ENCODE results near the gene NEK2. TPM values are rescaled to one million over a fixed set of nuclear protein-coding genes. Genes with fewer than 3 reads are reported as not detected.

NEK2 gene
- total and polyA plus RNA-seq, 2 of the 13 experiments (the other 11 are each of a cell fraction or from before 2014, with no cell fraction given), result 10.9 to 40.8 TPM

DNA sequence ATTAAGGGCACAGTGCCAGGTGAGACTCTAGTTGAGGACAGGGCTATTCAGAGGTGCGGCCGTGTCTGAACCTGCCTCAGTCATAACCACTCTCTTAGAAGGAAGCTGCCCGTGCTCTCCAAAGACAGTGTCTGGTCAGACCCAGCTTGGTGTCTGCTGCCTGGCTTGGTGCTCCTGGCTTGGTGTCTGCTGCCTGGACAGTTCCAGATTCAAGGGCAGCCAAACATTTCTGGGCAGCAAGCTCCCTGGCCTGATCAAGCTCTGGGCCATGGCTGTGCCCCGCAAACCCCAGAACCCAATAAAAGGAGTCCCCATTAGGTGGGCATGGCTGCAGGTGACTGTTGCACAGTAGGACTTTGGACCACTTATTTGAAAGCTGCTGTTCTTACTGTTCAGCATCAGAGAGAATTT lies 27.7 kb downstream of the NEK2 start:
- in situ Hi-C loops (cut with HindIII; ENCODE audit: extremely low pct_ligation_motif_present, low pct_unique_long_range_greater_than_20kb), result no loop called here
- no peaks in the 10 kb centered on the region for H3K36me3 ChIP-seq (replicated peaks in 1 of 2; ENCODE audit: control insufficient read depth in 1 of 2, insufficient read depth in 2 of 2, low read length in 2 of 2)
- TF ChIP-seq ZNF451 (CRISPR knock-in tag; IDR thresholded peaks at IDR 0.05) (no peak), PHF21A (CRISPR knock-in tag; IDR thresholded peaks at IDR 0.05) (0 out of 2 replicates have a peak, but pooled peaks have one; percentile 17), HMGA1 (CRISPR knock-in tag; conservative IDR thresholded peaks at IDR 0.05) (no peak), ZNF572 (CRISPR knock-in tag; IDR thresholded peaks at IDR 0.05) (no peak)
- peaks cover 66% of the 10 kb centered on the region for H3K4me1 ChIP-seq (ENCODE audit: insufficient read depth, low read length)
- no peak overlapping the region for H2AFZ ChIP-seq (ENCODE audit: low read length)
- BruUV-seq (replicated peaks), result no TSS peak
- WGBS (ENCODE audit: low lambda C conversion rate), result 40% methylated on average over 2 of the region's 4 CpGs
- ChIA-PET CTCF (ENCODE audit: low intra/inter-chr PET ratio, low total read pairs) (interaction anchor here (1.2 to 2.7 kb wide), 2 partner anchors 17 to 71 kb away, joined by 4 to 20 read pairs; no protein-coding TSS in a partner anchor), POLR2A (interaction anchor here (0.9 to 2.4 kb wide), 9 partner anchors 9 to 128 kb away, joined by 3 to 21 read pairs (median 5); partner anchors contain the start of gene SLC30A1)
- DNase-seq (ENCODE audit: low spot score) (no peak), ATAC-seq (no peak), FAIRE-seq (no peak)
- no peaks in the 10 kb centered on the region; a peak in 1 of 5 replicates for H3K27me3 ChIP-seq (ENCODE audit: control insufficient read depth in 1 of 2, insufficient read depth in 2 of 2, low read length in 2 of 2)
- no peak overlapping the region for H3K9ac ChIP-seq (ENCODE audit: insufficient read depth, low read depth, low read length)
- H3K4me2 ChIP-seq (ENCODE audit: low read depth, low read length), result peak overlapping the region; percentile 57; the same call in 1 of the 2 replicates
- H3K27ac ChIP-seq (ENCODE audit: extremely low read length, insufficient read depth, low read length), result no peak overlapping the region
- no peaks in the 10 kb centered on the region for H4K20me1 ChIP-seq (ENCODE audit: insufficient read depth, low read length)
- intact Hi-C loops (cut with micrococcal nuclease; ENCODE audit: unreplicated experiment), result loop anchor here (1.0 to 2.0 kb wide), 2 partner anchors 22 to 71 kb away; no protein-coding TSS in a partner anchor
- no peaks in the 10 kb centered on the region for H3K9me3 ChIP-seq (ENCODE audit: low read length)
- H3K4me3 ChIP-seq (replicated peaks in 1 of 3; ENCODE audit: insufficient read depth in 1 of 3, low read depth in 2 of 3, low read length in 3 of 3), result no peak overlapping the region
- no peaks in the 10 kb centered on the region for H3K79me2 ChIP-seq (ENCODE audit: insufficient read depth, low read length)

GRCh38 chr1:211646566-211646965 lies 28.9 kb downstream of the NEK2 start:
- ATAC-seq (no peak), FAIRE-seq (no peak), DNase-seq (ENCODE audit: low spot score) (no peak)
- no peak overlapping the region for H3K9ac ChIP-seq (ENCODE audit: insufficient read depth, low read depth, low read length)
- H3K79me2 ChIP-seq (ENCODE audit: insufficient read depth, low read length), result no peaks in the 10 kb centered on the region
- H3K27me3 ChIP-seq (ENCODE audit: control insufficient read depth in 1 of 2, insufficient read depth in 2 of 2, low read length in 2 of 2), result no peaks in the 10 kb centered on the region
- ChIA-PET POLR2A (no interaction called here), CTCF (ENCODE audit: low intra/inter-chr PET ratio, low total read pairs) (no interaction called here)
- H3K27ac ChIP-seq (ENCODE audit: extremely low read length, insufficient read depth, low read length), result no peak overlapping the region
- no peaks in the 10 kb centered on the region for H4K20me1 ChIP-seq (ENCODE audit: insufficient read depth, low read length)
- intact Hi-C loops (cut with micrococcal nuclease; ENCODE audit: unreplicated experiment) (no loop called here), in situ Hi-C loops (cut with HindIII; ENCODE audit: extremely low pct_ligation_motif_present, low pct_unique_long_range_greater_than_20kb) (no loop called here)
- peaks cover 77% of the 10 kb centered on the region for H3K4me1 ChIP-seq (ENCODE audit: insufficient read depth, low read length)
- no peak overlapping the region for H3K4me2 ChIP-seq (ENCODE audit: low read depth, low read length)
- TF ChIP-seq GZF1 (CRISPR knock-in tag; IDR thresholded peaks at IDR 0.05), result no peak
- TF ChIP-seq, protein P1, sequence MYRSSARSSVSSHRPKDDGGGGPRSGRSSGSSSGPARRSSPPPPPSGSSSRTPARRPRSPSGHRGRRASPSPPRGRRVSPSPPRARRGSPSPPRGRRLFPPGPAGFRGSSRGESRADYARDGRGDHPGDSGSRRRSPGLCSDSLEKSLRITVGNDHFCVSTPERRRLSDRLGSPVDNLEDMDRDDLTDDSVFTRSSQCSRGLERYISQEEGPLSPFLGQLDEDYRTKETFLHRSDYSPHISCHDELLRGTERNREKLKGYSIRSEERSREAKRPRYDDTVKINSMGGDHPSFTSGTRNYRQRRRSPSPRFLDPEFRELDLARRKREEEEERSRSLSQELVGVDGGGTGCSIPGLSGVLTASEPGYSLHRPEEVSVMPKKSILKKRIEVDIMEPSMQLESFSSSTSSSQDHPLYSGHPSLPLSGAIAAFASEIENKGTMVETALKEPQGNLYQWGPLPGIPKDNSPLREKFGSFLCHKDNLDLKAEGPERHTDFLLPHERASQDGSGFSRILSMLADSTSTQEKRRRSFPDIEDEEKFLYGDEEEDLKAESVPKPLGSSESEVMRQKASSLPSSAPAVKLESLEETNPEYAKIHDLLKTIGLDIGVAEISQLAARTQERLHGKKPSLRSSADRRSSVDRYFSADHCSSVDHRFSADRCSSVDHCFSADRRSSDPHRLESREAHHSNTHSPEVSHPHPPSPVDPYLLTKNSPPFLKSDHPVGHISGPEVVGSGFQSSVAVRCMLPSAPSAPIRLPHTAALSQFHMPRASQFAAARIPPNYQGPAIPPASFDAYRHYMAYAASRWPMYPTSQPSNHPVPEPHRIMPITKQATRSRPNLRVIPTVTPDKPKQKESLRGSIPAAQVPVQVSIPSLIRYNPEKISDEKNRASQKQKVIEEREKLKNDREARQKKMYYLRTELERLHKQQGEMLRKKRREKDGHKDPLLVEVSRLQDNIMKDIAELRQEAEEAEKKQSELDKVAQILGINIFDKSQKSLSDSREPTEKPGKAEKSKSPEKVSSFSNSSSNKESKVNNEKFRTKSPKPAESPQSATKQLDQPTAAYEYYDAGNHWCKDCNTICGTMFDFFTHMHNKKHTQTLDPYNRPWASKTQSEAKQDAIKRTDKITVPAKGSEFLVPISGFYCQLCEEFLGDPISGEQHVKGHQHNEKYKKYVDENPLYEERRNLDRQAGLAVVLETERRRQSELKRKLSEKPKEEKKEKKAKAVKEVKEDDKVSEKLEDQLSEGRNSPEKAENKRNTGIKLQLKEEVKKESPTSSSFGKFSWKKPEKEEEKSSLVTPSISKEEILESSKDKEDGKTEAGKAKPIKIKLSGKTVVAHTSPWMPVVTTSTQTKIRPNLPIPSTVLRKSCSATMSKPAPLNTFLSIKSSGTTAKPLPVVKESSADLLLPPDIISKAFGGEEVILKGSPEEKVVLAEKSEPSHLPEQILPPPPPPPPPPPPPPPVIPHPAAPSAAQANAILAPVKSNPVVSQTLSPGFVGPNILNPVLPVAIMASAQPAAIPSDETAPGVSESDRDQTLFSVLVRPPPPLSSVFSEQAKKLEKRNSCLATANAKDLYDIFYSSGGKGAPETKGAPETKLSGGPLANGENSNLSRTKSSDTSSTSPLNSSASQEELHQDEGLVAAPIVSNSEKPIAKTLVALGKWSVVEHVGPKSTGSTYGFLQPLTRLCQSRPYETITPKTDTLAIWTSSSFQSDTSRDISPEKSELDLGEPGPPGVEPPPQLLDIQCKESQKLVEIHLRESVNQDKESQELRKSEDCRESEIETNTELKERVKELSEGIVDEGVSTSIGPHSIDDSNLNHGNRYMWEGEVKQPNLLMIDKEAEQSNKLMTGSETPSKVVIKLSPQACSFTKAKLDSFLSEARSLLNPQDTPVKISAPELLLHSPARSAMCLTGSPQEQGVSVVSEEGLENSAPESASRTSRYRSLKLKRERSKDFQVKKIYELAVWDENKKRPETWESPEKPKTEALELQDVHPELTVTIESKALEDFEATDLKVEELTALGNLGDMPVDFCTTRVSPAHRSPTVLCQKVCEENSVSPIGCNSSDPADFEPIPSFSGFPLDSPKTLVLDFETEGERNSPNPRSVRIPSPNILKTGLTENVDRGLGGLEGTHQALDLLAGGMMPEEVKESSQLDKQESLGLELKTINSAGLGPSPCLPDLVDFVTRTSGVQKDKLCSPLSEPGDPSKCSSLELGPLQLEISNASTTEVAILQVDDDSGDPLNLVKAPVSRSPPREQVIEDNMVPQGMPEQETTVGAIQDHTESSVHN (CRISPR knock-in tag; IDR thresholded peaks at IDR 0.05), result no peak
- no peak for TF ChIP-seq ONECUT2 (CRISPR knock-in tag; IDR thresholded peaks at IDR 0.05)
- TF ChIP-seq, protein P2, sequence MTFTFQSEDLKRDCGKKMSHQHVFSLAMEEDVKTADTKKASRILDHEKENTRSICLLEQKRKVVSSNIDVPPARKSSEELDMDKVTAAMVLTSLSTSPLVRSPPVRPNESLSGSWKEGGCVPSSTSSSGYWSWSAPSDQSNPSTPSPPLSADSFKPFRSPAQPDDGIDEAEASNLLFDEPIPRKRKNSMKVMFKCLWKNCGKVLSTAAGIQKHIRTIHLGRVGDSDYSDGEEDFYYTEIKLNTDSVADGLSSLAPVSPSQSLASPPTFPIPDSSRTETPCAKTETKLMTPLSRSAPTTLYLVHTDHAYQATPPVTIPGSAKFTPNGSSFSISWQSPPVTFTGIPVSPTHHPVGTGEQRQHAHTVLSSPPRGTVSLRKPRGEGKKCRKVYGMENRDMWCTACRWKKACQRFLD (CRISPR knock-in tag; IDR thresholded peaks at IDR 0.05; ENCODE audit: borderline replicate concordance), result no peak
- no peak for TF ChIP-seq EZH2 (conservative IDR thresholded peaks at IDR 0.05; ENCODE audit: low read depth, low read length)
- no peak overlapping the region for H3K4me3 ChIP-seq (replicated peaks in 1 of 3; ENCODE audit: insufficient read depth in 1 of 3, low read depth in 2 of 3, low read length in 3 of 3)
- H3K36me3 ChIP-seq (replicated peaks in 1 of 2; ENCODE audit: control insufficient read depth in 1 of 2, insufficient read depth in 2 of 2, low read length in 2 of 2), result no peaks in the 10 kb centered on the region
- 81% methylated on average over 1 of the region's 1 CpG for WGBS (ENCODE audit: low lambda C conversion rate)
- H2AFZ ChIP-seq (ENCODE audit: low read length), result no peak overlapping the region
- BruUV-seq (replicated peaks), result no TSS peak
- no peaks in the 10 kb centered on the region for H3K9me3 ChIP-seq (ENCODE audit: low read length)

Measured in HepG2 (cell line).